Measurements from ENCODE around the gene NAA80. TPM values are rescaled to one million over a fixed set of nuclear protein-coding genes. Genes with fewer than 3 reads are reported as not detected.

The NAA80 gene
- total RNA-seq, 1 donor from 2014 or later = 16.2 TPM

- H3K36me3 Mint-ChIP-seq (ENCODE audit: unreplicated experiment) = no peaks in the 10 kb centered on the region
- H3K4me3 Mint-ChIP-seq (ENCODE audit: unreplicated experiment) = no peak overlapping the region
- no peaks in the 10 kb centered on the region for H3K9me3 Mint-ChIP-seq (ENCODE audit: unreplicated experiment)
- H3K27me3 Mint-ChIP-seq (ENCODE audit: unreplicated experiment) = no peaks in the 10 kb centered on the region
- peak; percentile 92 for DNase-seq (ENCODE audit: extremely low spot score, unreplicated experiment)
- TF ChIP-seq CTCF (IDR thresholded peaks at IDR 0.05) = peak; percentile 86
- no peak overlapping the region for H3K27ac Mint-ChIP-seq (ENCODE audit: unreplicated experiment)
- peaks cover 35% of the 10 kb centered on the region for H3K4me1 Mint-ChIP-seq (ENCODE audit: unreplicated experiment)
Measured at GRCh38 chr3:50324351-50325112, 25.3 kb upstream of the NAA80 start.

- Mint-ChIP-seq H3K4me1 (ENCODE audit: unreplicated experiment) (peaks cover 37% of the 10 kb centered on the region), H3K9me3 (ENCODE audit: unreplicated experiment) (no peaks in the 10 kb centered on the region), H3K4me3 (ENCODE audit: unreplicated experiment) (no peak overlapping the region), H3K36me3 (ENCODE audit: unreplicated experiment) (no peaks in the 10 kb centered on the region), H3K27ac (ENCODE audit: unreplicated experiment) (no peak overlapping the region), H3K27me3 (ENCODE audit: unreplicated experiment) (no peaks in the 10 kb centered on the region)
- DNase-seq (ENCODE audit: extremely low spot score, unreplicated experiment) = no peak
- TF ChIP-seq CTCF (IDR thresholded peaks at IDR 0.05) = no peak
Measured at GRCh38 chr3:50323614-50324199, 24.5 kb upstream of the NAA80 start.

GRCh38 chr3:50323092-50323600 is 23.9 kb upstream of the NAA80 start:
- H3K27me3 Mint-ChIP-seq (ENCODE audit: unreplicated experiment) = no peaks in the 10 kb centered on the region
- no peaks in the 10 kb centered on the region for H3K9me3 Mint-ChIP-seq (ENCODE audit: unreplicated experiment)
- H3K27ac Mint-ChIP-seq (ENCODE audit: unreplicated experiment) = no peak overlapping the region
- H3K36me3 Mint-ChIP-seq (ENCODE audit: unreplicated experiment) = no peaks in the 10 kb centered on the region
- peaks cover 35% of the 10 kb centered on the region for H3K4me1 Mint-ChIP-seq (ENCODE audit: unreplicated experiment)
- no peak for TF ChIP-seq CTCF (IDR thresholded peaks at IDR 0.05)
- H3K4me3 Mint-ChIP-seq (ENCODE audit: unreplicated experiment) = peak overlapping the region; percentile 16
- no peak for DNase-seq (ENCODE audit: extremely low spot score, unreplicated experiment)

GRCh38 chr3:50322386-50323091 is 23.3 kb upstream of the NAA80 start, which contains the start of gene HYAL2:
HYAL2 (minus strand) TSS chr3:50322745; CDS start chr3:50320489, 2,256 bp downstream.
- no peak for DNase-seq (ENCODE audit: extremely low spot score, unreplicated experiment)
- H3K36me3 Mint-ChIP-seq (ENCODE audit: unreplicated experiment) = no peaks in the 10 kb centered on the region
- peak within 1 kb of the TSS; percentile 82 for H3K4me3 Mint-ChIP-seq (ENCODE audit: unreplicated experiment)
- H3K4me1 Mint-ChIP-seq (ENCODE audit: unreplicated experiment) = peaks cover 33% of the 10 kb centered on the region
- no peaks in the 10 kb centered on the region for H3K9me3 Mint-ChIP-seq (ENCODE audit: unreplicated experiment)
- peak within 1 kb of the TSS; percentile 99 for H3K27ac Mint-ChIP-seq (ENCODE audit: unreplicated experiment)
- H3K27me3 Mint-ChIP-seq (ENCODE audit: unreplicated experiment) = no peaks in the 10 kb centered on the region
- no peak for TF ChIP-seq CTCF (IDR thresholded peaks at IDR 0.05)

GRCh38 chr3:50322115-50322385 is 22.8 kb upstream of the NAA80 start:
- Mint-ChIP-seq H3K36me3 (ENCODE audit: unreplicated experiment) (no peaks in the 10 kb centered on the region), H3K4me3 (ENCODE audit: unreplicated experiment) (no peak overlapping the region), H3K27ac (ENCODE audit: unreplicated experiment) (no peak overlapping the region), H3K27me3 (ENCODE audit: unreplicated experiment) (no peaks in the 10 kb centered on the region), H3K4me1 (ENCODE audit: unreplicated experiment) (peaks cover 30% of the 10 kb centered on the region), H3K9me3 (ENCODE audit: unreplicated experiment) (no peaks in the 10 kb centered on the region)
- DNase-seq (ENCODE audit: extremely low spot score, unreplicated experiment) = no peak
- no peak for TF ChIP-seq CTCF (IDR thresholded peaks at IDR 0.05)
